BJ (cell line): Measurements from ENCODE around the gene GAS2L2. TPM values are rescaled to one million over a fixed set of nuclear protein-coding genes. Genes with fewer than 3 reads are reported as not detected.

Source experiments
- CTCF ChIA-PET: fragments of 350-600 bp; formaldehyde crosslinking; extraction: SDS; loops from one replicate; lab custom pipeline; 2021; ENCODE audit warnings: antibody characterized with exemption, inconsistent platforms; lab: Yijun Ruan, JAX
- POLR2A ChIA-PET: fragments of 300-600 bp; sonication (Branson Sonifier 250); formaldehyde crosslinking; extraction: SDS; loops from one replicate; lab custom pipeline; 2021; ENCODE audit warnings: antibody characterized with exemption; lab: Charles Lee
- DNase-seq: peaks from one replicate; pipeline ENCODE4 v3.0.0-alpha.2; 2011; ENCODE audit warnings: low read depth
- H3K27me3 ChIP-seq: 2 replicates; pipeline ENCODE4 v1.6.0; 2011; ENCODE audit warnings: low read length; ENCODE audit not compliant: control insufficient read depth, insufficient read depth
- H3K36me3 ChIP-seq: 2 replicates; pipeline ENCODE4 v1.5.1; 2011; ENCODE audit warnings: low read length; ENCODE audit not compliant: control insufficient read depth, insufficient read depth
- H3K4me3 ChIP-seq: 2 replicates; pipeline ENCODE4 v1.5.1; 2011; ENCODE audit warnings: low read depth, mild to moderate bottlenecking, control low read depth, low read length
- polyA plus RNA-seq: library from polyadenylated mRNA; depleted of rRNA; stranded (reverse); fragments of >200 nt; gene quantifications from 2 replicates; pipeline ENCODE4 v1.2.3, GENCODE V29; 2011
- TF ChIP-seq, protein P1 (sequence below): IDR thresholded peaks from 2 replicates; pipeline ENCODE4 v1.5.1; 2011; ENCODE audit warnings: low read depth, mild to moderate bottlenecking, control low read depth, inconsistent platforms, low read length, moderate library complexity; ENCODE audit not compliant: insufficient read depth

GAS2L2 gene
- polyA plus RNA-seq, 1 experiment = not detected

DNA sequence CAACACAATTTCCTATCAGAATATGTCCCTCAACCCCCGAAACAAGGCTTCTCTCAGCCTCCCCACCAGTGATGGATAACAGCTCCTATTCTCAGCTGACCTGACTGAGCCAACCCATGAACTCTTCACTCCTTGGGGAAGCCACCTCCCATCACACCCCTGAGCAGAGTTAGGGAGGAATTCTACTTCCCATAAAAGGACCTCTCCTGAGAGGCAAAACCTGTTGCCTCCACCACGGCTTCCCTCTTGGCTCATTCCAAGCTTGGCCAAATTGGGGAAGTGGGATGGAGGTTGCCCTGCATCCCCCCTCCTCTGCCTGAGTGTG, 27.3 kb downstream of the GAS2L2 start:
- Histone ChIP-seq H3K36me3 (peaks cover 5% of the 10 kb centered on the region), H3K27me3 (no peaks in the 10 kb centered on the region), H3K4me3 (no peak overlapping the region)
- no peak for DNase-seq
- POLR2A ChIA-PET = interaction anchor here (0.6 kb wide), 1 partner anchor 112 kb away, joined by 11 read pairs; no protein-coding TSS in a partner anchor
- TF ChIP-seq, protein P1, sequence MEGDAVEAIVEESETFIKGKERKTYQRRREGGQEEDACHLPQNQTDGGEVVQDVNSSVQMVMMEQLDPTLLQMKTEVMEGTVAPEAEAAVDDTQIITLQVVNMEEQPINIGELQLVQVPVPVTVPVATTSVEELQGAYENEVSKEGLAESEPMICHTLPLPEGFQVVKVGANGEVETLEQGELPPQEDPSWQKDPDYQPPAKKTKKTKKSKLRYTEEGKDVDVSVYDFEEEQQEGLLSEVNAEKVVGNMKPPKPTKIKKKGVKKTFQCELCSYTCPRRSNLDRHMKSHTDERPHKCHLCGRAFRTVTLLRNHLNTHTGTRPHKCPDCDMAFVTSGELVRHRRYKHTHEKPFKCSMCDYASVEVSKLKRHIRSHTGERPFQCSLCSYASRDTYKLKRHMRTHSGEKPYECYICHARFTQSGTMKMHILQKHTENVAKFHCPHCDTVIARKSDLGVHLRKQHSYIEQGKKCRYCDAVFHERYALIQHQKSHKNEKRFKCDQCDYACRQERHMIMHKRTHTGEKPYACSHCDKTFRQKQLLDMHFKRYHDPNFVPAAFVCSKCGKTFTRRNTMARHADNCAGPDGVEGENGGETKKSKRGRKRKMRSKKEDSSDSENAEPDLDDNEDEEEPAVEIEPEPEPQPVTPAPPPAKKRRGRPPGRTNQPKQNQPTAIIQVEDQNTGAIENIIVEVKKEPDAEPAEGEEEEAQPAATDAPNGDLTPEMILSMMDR = no peak
- CTCF ChIA-PET = interaction anchor here (2.0 to 3.9 kb wide), 3 partner anchors 9 to 113 kb away, joined by 13 to 18 read pairs (median 15); no protein-coding TSS in a partner anchor

DNA sequence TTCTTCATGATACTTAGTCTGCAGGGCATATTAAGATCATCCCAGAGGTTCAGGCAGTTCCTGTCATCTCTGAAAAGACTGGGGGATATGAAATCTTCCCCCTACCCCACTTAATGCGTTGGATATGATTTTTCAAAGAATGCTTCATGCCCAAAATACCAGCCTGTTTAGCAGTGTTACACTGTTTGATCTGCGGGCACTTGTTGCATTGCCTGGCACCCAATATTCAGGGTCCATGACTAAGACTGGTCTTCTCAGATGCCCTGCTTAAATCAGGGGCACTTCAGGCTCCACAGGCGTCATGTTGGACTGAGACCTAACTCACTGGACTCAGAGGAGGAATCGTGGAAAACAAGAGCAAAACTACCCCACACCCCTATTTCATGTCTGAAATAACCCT, 28.0 kb downstream of the GAS2L2 start:
- POLR2A ChIA-PET = no interaction called here
- Histone ChIP-seq H3K36me3 (peaks cover 5% of the 10 kb centered on the region), H3K27me3 (no peaks in the 10 kb centered on the region), H3K4me3 (no peak overlapping the region)
- TF ChIP-seq, protein P1 = no peak
- no peak for DNase-seq
- CTCF ChIA-PET = interaction anchor here (0.9 to 3.8 kb wide), 3 partner anchors 8 to 112 kb away, joined by 3 to 18 read pairs (median 3); no protein-coding TSS in a partner anchor

DNA sequence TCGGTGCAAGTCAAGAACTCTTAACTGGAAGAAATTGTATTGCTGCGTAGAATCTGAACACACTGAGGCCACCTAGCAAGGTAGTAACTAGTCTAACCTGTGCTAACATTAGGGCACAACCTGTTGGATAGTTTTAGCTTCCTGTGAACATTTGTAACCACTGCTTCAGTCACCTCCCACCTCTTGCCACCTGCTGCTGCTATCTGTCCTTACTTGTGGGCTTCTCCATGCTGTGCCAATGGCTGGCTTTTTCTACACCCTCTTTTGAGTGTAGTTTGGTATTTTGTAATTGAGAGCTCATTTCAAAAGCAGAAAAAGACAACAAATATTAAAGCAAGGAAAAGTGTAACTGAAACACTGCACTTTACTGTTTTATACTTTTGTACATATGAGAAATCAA, 29.3 kb downstream of the GAS2L2 start:
- TF ChIP-seq, protein P1 = no peak
- Histone ChIP-seq H3K27me3 (no peaks in the 10 kb centered on the region), H3K36me3 (peaks cover 7% of the 10 kb centered on the region), H3K4me3 (no peak overlapping the region)
- POLR2A ChIA-PET = no interaction called here
- CTCF ChIA-PET = interaction anchor here (0.7 to 2.0 kb wide), 3 partner anchors 24 to 132 kb away, joined by 3 to 4 read pairs (median 3); no protein-coding TSS in a partner anchor
- DNase-seq = no peak

DNA sequence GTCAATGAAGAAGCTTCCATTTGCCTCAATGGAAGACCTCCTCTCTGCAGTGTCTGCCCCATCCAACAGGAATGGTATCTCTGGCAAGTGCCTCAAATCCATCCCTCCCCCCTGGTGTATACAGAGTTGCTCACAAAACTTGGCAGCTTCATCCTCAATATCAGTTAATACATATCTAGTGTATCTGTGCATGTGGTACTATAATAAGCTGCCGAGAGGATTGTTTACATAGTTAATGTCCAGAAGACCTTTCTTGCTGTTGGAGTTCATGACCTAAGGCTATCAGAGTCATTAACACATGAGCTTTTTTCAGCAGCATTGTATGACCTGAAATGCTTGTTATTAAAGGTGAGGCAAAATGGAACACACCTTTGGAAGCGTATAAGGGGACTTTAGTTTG, 35.6 kb downstream of the GAS2L2 start:
- ChIA-PET POLR2A (no interaction called here), CTCF (interaction anchor here (2.3 to 3.2 kb wide), 2 partner anchors 9 to 30 kb away, joined by 11 to 18 read pairs; no protein-coding TSS in a partner anchor)
- Histone ChIP-seq H3K4me3 (no peak overlapping the region), H3K27me3 (no peaks in the 10 kb centered on the region), H3K36me3 (peaks cover 5% of the 10 kb centered on the region)
- TF ChIP-seq, protein P1 = no peak
- DNase-seq = no peak

DNA sequence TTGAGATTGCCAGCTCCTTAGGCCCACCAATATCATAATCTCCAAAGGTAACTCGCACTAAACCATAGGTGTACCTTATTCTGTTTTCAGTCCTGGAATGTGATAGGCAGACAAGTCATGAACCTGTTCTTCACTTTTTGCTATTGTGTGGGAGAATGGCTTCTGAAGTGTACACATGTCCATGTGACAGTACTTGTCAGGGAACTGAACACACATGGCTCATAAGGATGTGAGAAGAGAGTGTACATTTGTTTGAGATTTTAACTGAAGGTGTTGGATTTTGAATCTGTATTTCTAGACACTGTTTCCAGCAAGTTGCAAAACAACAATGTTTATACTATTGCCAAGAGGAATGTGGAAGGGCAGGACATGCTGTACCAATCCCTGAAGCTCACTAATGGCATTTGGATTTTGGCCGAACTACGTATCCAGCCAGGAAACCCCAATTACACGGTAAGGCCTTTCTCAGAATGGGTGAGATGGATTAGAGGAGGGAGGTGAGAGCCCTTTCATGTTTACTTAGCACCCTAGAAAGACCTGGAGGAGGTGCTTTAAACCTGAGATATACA, 36.1 kb downstream of the GAS2L2 start:
- POLR2A ChIA-PET = no interaction called here
- DNase-seq = peak; percentile 4
- no peak overlapping the region for H3K4me3 ChIP-seq
- H3K27me3 ChIP-seq = no peaks in the 10 kb centered on the region
- TF ChIP-seq, protein P1 = no peak
- CTCF ChIA-PET = interaction anchor here (0.6 to 3.2 kb wide), 5 partner anchors 10 to 479 kb away, joined by 3 to 18 read pairs (median 4); no protein-coding TSS in a partner anchor
- H3K36me3 ChIP-seq = peaks cover 5% of the 10 kb centered on the region
